OCI-LY7 (cell line): ENCODE results near the gene AGPAT3.

Source experiments
- CTCF ChIP-seq: fragments of 200-600 bp; sonication (generic); conservative IDR thresholded peaks from 2 replicates; pipeline ENCODE4 v1.5.1; 2014; ENCODE audit warnings: mild to moderate bottlenecking, antibody characterized with exemption, low read length, moderate library complexity, mixed read lengths
- EZH2phosphoT487 ChIP-seq: fragments of 200-600 bp; sonication (generic); IDR thresholded peaks from 2 replicates; pipeline ENCODE4 v1.6.1; 2018; ENCODE audit warnings: low read depth, borderline replicate concordance, mild to moderate bottlenecking, mixed run types, antibody characterized with exemption, low read length, moderate library complexity, mixed read lengths

GRCh38 chr21:43895196-43895595 lies 30.2 kb downstream of the AGPAT3 start:
- no peak for TF ChIP-seq CTCF
- no peak for TF ChIP-seq EZH2phosphoT487
